ENCODE measurements around the gene NR1D2.
"Not testable (repeated sequence)": the region's sequence is repeated elsewhere in the genome, so short reads cannot be mapped to it uniquely, and the experiment has no call there.

Gene NR1D2

GRCh38 chr3:24010834-24011233, 65.7 kb downstream of the NR1D2 start:
- not testable (repeated sequence) for DNase-seq

DNA sequence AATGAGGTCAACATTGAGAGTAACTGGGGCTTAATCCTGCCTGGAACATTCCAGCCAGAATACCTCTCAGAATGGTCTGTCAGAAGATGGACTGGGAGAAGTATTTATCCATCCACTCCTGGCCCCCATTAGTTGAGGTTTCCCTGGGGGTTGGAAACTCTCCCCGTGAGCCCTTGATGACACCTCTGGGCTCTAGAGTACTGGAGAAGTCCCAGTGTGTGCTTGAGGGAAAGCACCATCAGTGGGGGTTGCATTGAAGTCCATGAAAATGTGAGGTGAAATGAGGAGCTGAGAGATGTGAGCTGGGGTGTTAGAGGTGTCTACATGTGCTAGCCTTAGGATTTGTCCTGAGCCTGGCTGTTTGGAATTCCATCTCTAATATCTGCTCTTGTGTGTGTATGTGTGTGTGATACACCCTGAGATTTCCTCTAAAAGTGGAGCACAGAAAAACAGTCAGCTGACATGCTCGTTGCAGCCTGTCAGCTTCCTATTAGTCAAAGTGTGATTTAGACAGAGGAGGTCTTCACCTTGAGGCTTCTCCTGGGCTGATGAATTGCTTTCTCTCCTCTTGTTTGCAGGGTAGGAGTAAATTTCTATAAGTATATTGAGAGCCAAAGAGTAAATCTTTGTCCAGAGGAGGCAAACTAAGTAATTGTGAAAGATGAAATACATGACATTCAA, 67.6 kb downstream of the NR1D2 start:
- no peak for DNase-seq

DNA sequence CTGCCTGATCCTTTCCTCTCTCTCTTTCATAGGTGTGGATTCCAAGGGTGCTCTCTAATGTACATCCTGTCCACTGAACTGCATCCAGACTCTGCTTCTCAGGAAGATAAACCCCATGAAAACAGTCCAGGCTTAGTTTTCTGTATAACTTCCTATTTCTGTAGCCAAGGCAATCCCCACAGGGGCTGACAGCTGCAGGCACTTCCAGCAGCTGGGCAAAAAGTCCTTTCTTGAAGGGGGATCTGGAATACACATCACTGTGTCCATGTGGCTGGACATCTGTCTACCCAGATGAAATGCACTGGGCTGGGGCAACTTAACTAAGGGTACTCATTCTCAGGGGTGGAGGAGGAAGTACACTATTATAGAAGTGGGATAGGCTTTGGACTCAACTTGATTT, 72.2 kb downstream of the NR1D2 start:
- DNase-seq, result no peak

DNA sequence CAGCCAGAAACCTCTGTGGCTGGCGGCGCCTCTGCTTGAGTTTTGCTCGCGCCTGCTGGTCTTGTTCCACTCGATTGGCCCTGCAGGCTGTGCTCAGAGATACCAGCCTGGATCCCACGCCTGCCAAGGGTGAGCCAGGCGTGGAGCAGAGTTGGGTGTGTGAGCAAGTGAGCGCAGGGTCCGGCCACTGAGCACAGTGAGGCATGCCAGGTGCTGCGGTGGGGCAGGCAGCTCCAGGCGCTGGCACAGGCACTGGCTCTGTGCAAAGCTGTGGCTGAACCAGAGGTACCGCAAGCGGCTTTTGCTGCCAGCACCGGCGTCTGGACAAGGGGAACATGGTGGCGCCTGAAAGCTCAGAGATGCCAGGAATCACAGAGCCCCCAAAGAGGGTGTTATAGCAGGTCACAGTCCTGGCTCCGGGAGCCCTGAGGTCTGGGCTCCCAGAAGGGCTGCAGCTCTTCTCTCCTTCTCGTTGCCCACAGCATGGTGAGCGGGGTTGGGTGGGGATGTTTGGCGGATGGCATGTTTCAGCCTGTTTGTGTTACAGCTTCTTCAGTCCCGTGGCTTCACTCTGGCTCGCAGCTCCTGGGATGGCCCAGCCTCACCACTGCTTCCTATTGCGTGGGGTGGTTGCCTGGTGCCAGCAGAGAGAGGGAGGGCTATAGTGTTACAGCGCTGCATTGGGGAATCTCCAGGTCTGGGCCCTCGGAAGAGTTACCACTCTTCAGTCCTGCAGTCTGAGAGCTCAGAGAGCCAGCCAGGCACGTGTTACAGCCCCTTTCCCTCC, 73.9 kb downstream of the NR1D2 start:
- DNase-seq, result no peak

GRCh38 chr3:24019585-24019984, 74.5 kb downstream of the NR1D2 start:
- no peak for DNase-seq

DNA sequence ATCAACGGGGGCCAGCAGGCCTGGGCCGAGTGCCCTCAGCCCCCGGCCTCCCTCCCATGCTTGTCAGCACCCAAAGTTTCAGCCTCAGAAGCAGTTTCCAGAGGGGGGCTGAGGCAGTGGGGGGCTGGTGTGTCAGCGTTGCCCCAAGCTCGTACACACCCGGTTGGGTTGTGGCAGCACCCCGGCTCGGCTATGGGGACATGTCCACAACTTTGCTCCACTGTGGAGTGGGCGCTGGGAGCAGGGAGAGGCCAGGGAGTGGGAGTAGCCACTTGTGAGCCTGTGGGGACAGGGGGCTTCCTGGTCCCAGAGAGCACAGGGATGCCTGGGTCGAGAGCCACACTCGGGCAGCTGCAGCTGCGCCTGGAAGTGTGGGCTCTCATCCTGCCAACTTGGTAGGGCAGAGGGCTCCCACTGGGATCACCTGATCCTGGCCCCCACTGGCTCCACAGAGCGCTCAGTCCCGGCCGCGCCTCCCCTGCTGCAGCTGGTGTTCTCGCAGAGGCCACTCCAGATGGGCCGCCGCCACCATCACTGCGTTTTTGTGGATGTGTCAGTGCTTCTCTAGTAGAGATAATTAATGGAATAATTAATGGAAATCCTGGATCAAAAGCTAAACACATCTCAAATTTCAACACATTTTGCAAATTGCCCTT, 75.1 kb downstream of the NR1D2 start:
- no peak for DNase-seq

DNA sequence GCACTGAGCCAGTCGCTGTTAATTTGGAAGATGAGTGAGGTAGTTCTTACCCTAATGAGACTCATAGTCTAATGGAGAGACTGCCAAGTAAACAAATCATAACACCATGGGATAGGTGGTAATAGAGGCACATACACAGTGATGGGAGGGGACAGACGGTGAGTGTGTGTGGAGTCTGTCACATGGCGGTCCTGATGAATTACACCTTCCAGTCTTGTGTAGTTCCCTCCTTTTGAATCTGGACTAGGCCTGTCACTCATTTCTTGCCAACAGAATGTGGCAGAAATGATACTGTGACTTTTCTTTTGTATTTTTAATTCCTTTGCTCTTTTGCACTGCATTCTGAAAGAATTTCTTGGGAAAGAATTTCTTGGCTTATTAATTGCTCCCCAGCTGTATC, 78.1 kb downstream of the NR1D2 start:
- DNase-seq, result no peak

- no peak for DNase-seq
These were observed 80.7 kb downstream of the NR1D2 start for GRCh38 chr3:24025805-24026204.

DNA sequence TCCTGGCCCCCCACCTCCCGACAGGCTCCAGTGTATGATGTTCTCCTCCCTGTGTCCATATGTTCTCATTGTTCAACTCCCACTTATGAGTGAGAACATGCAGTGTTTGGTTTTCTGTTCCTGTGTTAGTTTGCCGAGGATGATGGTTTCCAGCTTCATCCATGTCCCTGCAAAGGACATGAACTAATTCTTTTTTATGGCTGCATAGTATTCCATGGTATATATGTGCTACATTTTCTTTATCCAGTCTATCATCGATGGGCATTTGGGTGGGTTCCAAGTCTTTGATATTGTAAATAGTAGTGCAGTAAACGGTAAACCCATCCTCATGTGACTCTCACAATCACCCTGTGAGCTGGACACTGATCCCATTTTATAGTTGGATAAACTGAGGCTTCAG, 81.6 kb downstream of the NR1D2 start:
- not testable (repeated sequence) for DNase-seq

DNA sequence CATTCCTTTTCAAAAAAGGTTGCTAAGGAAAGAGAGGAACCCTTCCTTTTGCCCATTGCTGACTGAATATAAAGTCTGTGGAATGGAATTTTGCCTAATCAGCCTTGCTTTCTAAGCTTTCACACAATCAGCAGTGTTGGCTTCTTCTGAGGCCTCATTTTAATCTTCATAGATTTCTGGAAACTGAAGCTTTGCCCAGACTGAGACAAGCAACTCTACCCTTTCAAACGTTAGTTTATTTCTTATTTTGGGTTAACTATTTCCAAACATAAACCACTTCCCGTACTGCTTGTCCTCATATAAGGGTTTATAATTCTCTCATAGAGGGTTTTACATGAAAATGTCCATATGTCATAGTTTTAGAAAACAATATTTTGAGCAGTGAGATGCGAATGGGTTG, 82.9 kb downstream of the NR1D2 start:
- DNase-seq, result no peak
